ENCODE results near the gene NUP153.
"Not testable (repeated sequence)": the region's sequence is repeated elsewhere in the genome, so short reads cannot be mapped to it uniquely, and the experiment has no call there.

Gene NUP153

GRCh38 chr6:17706580-17707370, at the start of gene NUP153:
Gene NUP153, minus strand, starts transcription at chr6:17706925. Its CDS starts 538 bp downstream, at chr6:17706387.
- DNase-seq: peak; percentile 99 to 100

- DNase-seq: no peak
Observed at GRCh38 chr6:17754254-17754653, 47.5 kb upstream of the NUP153 start.

DNA sequence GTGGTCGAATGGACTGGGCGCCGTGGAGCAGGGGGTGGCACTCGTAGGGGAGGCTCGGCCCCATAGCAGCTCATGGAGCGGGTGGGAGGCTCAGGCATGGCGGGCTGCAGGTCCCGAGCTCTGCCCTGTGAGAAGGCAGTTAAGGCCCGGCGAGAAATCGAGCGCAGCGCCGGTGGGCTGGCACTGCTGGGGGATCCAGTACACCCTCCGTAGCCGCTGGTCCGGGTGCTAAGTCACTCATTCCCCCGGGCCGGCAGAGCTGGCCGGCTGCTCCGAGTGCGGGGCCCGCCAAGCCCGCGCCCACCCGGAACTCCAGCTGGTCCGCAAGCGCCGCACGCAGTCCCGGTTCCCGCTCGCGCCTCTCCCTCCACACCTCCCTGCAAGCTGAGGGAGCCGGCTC, 38.6 kb upstream of the NUP153 start:
- not testable (repeated sequence) for DNase-seq

- not testable (repeated sequence) for DNase-seq
Observed at GRCh38 chr6:17744757-17745308, 38.1 kb upstream of the NUP153 start.

- no peak for DNase-seq
Observed at GRCh38 chr6:17744019-17744756, 37.5 kb upstream of the NUP153 start.

DNA sequence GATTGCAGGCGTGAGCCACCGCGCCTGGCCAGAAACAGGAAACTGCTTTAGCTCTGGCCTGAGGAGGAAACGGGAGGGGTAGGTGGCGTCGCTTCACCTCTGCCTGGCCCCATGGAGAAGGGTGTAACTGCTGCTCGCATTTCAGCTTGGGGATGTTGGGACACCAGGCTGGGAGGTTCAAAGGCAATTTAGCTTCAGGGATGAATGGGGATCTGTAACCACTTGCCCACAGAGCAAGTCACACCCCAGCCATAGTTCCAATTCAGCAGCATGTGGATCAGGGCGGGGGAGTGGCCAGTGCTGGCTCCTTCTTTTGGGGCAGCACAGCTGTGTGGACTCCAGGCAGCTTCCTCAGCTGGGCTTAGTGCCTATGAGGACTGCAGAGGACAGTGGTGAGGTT, 34.8 kb upstream of the NUP153 start:
- DNase-seq: no peak

GRCh38 chr6:17740559-17741220, 34.0 kb upstream of the NUP153 start:
- no peak for DNase-seq

GRCh38 chr6:17737704-17738252, 31.1 kb upstream of the NUP153 start:
- DNase-seq: no peak

DNA sequence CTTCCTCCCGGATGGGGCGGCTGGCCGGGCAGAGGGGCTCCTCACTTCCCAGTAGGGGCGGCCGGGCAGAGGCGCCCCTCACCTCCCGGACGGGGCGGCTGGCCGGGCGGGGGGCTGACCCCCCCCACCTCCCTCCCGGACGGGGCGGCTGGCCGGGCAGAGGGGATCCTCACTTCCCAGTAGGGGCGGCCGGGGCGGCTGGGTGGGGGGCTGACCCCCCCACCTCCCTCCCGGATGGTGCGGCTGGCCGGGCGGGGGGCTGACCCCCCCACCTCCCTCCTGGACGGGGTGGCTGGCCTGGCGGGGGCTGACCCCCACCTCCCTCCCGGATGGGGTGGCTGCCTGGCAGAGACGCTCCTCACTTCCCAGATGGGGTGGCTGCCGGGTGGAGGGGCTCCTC, 28.6 kb upstream of the NUP153 start:
- not testable (repeated sequence) for DNase-seq

DNA sequence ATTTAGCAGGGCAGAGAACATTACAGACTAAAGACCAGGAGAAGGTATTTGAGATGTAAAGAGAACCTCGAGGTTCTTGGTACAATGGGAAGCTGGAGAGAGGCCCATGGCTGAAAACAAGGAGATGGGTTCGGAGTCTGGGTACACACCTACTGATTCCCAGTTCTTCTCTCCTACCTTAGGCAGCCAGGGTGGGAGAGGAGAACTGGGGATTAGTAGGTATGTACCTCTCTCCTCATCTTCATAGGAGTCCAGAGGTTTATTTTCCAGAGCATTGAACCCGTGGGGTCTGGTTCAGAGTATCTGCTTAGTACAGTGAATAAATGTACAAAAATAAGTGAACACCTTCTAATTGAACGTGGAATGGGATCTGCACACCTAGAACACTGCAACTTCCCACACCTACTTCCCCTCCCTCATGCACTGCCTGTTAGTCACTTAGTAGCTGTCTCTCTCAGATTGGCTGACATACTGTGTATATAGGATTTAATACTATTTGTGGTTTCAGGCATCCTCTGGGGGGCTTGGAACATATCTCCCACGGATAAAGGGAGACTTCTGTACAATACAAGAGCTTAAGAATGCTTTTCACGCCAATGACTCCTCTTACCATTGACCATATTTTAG, 23.5 kb upstream of the NUP153 start:
- no peak for DNase-seq

- no peak for DNase-seq
Observed at GRCh38 chr6:17729223-17730077, 22.7 kb upstream of the NUP153 start.

- no peak for DNase-seq
Observed at GRCh38 chr6:17728551-17729222, 22.0 kb upstream of the NUP153 start.

GRCh38 chr6:17725083-17725482, 18.4 kb upstream of the NUP153 start:
- no peak for DNase-seq

GRCh38 chr6:17724341-17724740, 17.6 kb upstream of the NUP153 start:
- no peak for DNase-seq

DNA sequence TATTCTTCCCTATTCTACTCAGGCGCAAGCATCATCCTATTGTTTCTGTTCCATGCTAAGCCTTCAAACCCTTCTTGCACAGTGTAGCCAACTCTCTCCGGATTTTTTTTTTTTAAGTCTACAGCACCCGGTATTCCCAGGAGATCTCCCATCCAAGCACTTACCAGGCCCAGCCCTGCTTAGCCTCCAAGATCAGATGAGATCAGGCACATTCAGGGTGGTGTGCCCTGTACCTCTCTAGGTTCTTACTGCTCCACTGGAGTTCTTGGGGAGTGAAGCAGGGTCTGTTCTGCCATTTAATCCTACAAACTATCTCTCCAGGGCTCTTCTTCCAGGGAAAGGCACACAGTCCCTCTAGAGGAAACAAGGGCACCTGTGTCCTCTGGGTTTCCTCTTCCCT, 14.9 kb upstream of the NUP153 start:
- no peak for DNase-seq

DNA sequence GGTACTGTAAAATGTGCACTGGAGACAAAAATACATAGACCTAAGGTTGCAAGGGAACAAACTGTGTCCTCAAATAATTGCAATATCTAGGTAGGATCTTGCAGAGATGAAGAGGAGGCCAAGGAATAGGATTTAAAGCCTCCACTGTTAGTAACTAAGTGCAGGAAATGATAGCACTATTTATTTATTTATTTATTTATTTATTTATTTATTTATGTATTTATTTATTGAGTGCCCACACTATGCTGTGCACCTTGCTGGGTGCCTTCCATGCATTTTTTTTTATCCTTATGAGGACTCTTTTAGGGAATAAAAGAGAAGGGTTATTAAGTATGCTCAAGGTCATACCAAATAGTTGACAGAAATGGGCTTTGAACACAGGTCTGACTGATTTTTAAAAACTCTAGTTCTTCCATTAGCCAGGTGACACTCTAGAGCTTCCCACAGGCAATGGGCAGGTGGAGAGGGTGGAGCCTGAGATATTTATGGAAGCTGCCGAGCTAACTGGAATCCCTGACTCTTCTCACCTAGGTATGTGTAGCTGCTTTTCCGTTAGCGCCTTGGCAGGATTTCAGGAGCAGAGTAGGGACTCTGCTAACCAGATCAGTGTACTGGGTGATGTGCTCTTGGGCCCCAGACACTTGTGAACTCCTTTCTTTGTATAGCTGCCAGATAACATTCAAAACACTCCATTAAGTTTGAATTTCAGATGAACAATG, 12.8 kb upstream of the NUP153 start:
- DNase-seq: no peak

DNA sequence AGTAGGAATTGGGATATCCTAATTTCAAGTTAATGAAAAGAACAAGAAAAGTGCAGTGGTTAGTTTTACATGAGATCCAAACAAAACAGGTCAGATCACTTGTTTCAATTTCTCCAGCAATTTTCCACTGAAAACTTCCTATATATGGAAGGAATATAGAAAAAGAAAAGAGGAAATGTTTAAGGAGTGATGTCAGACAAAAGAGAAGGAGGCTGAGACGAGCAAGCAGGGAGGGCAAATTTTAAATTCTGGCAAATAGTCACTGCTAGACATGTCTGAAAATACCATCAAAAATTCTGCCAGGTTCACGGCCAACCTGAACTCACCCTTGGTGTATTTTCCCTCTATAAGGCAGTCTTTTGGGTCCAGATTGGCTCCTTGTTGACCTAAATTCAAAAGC, 9.5 kb upstream of the NUP153 start:
- DNase-seq: no peak

GRCh38 chr6:17714879-17715851, 8.4 kb upstream of the NUP153 start:
- DNase-seq: peak; percentile 33 to 45

- no peak for DNase-seq
Observed at GRCh38 chr6:17714177-17714576, 7.5 kb upstream of the NUP153 start.
